ENCODE data around the gene SUFU. TPM values are rescaled to one million over a fixed set of nuclear protein-coding genes. Genes with fewer than 3 reads are reported as not detected.
A peak's percentile ranks its signal among the peaks of the same experiment; 100 is the strongest.

The SUFU gene
- total and polyA plus RNA-seq, 4 donors, result 1.8 to 3.8 (median 2.9) TPM

- 88% methylated on average over 11 of the region's 11 CpGs for WGBS
- no peak for DNase-seq (ENCODE audit: low spot score)
Measured at GRCh38 chr10:102651455-102652169, 147.8 kb downstream of the SUFU start.

GRCh38 chr10:102652170-102652916 lies 148.6 kb downstream of the SUFU start:
- Histone ChIP-seq H3K9ac (ENCODE audit: low read depth in 1 of 2, low read length in 2 of 2) (no peak overlapping the region), H3K4me1 (ENCODE audit: control insufficient read depth in 4 of 4, insufficient read depth in 4 of 4, low read length in 3 of 4) (peaks cover 24 to 52% (median 29%) of the 10 kb centered on the region in 4 donors), H3K27me3 (ENCODE audit: control insufficient read depth in 4 of 4, insufficient read depth in 4 of 4, low read length in 3 of 4) (no peaks in the 10 kb centered on the region), H3K27ac (ENCODE audit: low read depth in 1 of 2, low read length in 2 of 2) (no peak overlapping the region), H3K36me3 (ENCODE audit: control insufficient read depth in 4 of 4, insufficient read depth in 3 of 4, low read depth in 1 of 4, low read length in 3 of 4) (peaks cover 15 to 43% (median 28%) of the 10 kb centered on the region in 4 donors), H3K9me3 (ENCODE audit: control insufficient read depth in 4 of 4, low read length in 3 of 4) (no peaks in the 10 kb centered on the region), H3K4me3 (ENCODE audit: low read depth in 1 of 3, low read length in 3 of 3) (no peak overlapping the region)
- no peak for DNase-seq (ENCODE audit: low spot score)
- TF ChIP-seq ATF3 (IDR thresholded peaks at IDR 0.05) (no peak), JUND (IDR thresholded peaks at IDR 0.05) (no peak), HNF4A (conservative IDR thresholded peaks at IDR 0.05) (no peak), FOXA2 (IDR thresholded peaks at IDR 0.05) (no peak), REST (IDR thresholded peaks at IDR 0.05) (no peak), NR2F2 (IDR thresholded peaks at IDR 0.05) (no peak)
- WGBS, result 83% methylated on average over 12 of the region's 12 CpGs

More at GRCh38 chr10:102651455-102652169, 147.8 kb downstream of the SUFU start:
- Histone ChIP-seq H3K27ac (ENCODE audit: low read depth in 1 of 2, low read length in 2 of 2) (peak overlapping the region in 1 of 2 donors; percentile 16), H3K9ac (ENCODE audit: low read depth in 1 of 2, low read length in 2 of 2) (no peak overlapping the region), H3K9me3 (ENCODE audit: control insufficient read depth in 4 of 4, low read length in 3 of 4) (no peaks in the 10 kb centered on the region), H3K4me3 (ENCODE audit: low read depth in 1 of 3, low read length in 3 of 3) (no peak overlapping the region), H3K36me3 (ENCODE audit: control insufficient read depth in 4 of 4, insufficient read depth in 3 of 4, low read depth in 1 of 4, low read length in 3 of 4) (peaks cover 11 to 36% (median 24%) of the 10 kb centered on the region in 4 donors), H3K4me1 (ENCODE audit: control insufficient read depth in 4 of 4, insufficient read depth in 4 of 4, low read length in 3 of 4) (peaks cover 27 to 54% (median 36%) of the 10 kb centered on the region in 4 donors), H3K27me3 (ENCODE audit: control insufficient read depth in 4 of 4, insufficient read depth in 4 of 4, low read length in 3 of 4) (no peaks in the 10 kb centered on the region)
- TF ChIP-seq FOXA1 (IDR thresholded peaks at IDR 0.05) (no peak), YY1 (IDR thresholded peaks at IDR 0.05) (no peak), ATF3 (IDR thresholded peaks at IDR 0.05) (no peak), REST (IDR thresholded peaks at IDR 0.05) (no peak), RAD21 (IDR thresholded peaks at IDR 0.05) (no peak), MAX (IDR thresholded peaks at IDR 0.05) (no peak)
